Head of caudate nucleus (tissue), 42 donors: ENCODE data around the gene MASP2.
"Not testable (repeated sequence)": the region's sequence is repeated elsewhere in the genome, so short reads cannot be mapped to it uniquely, and the experiment has no call there.

Experiments used
- DNase-seq, 42 donors: peaks; one replicate each; pipeline versions ENCODE4 v3.0.0 to v3.0.0-alpha.2; 2020 to 2021; ENCODE audit warnings: mixed read lengths in 7 of 42
- intact Hi-C: fragments of 100-400 bp; cut with DNase I; formaldehyde crosslinking; loops from one replicate; pipeline ENCODE4 v1.15.0; 2022

MASP2 gene

DNA sequence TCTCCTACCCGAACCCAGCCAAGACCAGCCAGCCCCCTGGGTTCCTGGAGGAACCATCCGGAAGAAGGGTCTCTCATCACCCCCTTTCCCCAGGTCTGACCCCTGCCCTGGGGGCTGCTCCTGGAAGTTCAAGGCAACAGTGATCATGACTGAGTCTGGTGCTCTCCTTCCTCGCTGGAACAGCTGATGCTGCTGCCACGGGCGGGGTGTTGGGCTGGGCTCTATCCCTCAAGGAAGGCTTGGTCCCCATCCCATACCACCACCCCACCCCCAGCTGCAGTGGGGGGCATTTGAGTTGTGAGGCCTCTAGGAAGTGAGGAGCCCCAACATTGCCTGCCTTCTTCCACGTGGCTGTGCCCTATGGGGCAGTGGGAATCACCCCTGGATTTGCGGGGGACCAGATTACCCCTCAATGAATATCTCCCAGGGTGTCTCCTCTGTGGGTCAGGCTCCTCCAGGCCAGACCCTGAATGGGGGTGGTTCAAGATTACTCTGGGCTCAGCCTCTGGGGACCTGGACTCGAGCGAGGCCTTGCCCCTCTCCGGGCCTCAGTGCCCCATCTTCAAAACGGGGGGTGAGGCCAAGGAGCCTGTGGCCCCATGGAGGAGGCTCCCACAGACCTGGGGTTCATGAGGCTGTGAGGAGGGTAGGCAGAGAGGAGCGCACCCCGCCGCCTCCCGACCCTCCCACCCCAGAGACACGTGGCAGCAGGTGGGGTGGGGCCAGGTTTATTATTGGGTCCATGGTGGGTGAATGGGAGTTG, 2.8 kb downstream of the MASP2 start:
- DNase-seq, result peak in 4 of 42 donors; percentile 1 to 29 (median 10)
- intact Hi-C loops, result no loop called here

DNA sequence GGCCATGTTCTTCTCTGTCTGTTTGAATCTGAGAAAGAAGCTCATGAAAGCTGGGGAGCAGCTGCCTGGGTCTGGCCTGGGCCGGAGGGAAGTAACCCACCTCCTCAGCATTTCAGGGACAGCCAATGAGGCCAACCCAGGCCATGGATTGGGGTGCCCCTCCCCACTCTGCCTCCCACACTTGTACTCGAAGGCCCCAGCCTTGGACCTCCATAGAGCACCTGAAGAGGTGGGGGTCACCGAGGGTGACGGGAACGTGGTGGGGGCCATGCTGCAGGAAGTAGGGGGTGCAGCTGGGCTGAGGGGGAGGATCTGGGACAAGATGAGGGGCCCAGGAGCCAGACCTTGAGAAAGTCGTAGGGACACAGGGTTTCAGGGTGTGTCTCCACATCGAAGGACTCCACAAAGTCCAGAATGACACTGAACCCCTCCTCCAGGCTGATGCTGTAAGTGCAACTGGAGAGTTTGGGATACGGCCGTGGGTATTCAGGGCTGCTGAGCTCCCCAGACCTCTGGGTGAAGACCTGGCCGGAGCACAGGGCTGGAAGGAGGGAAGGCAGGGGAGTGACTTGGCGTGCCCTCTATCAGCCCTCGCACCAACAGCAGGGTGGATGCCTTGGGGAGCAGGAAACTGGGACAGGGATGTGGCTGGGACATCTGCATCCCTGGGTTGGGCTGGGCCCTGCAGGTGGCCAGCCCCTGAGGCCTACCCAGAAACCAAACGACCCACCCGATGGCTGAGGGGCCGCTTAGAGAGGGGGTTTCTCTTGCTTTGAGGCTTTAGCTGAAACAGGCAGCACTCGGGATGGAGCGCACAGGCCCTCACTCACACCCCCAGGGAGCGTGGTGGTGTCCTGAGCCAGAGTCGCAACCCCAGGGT, 3.8 kb downstream of the MASP2 start:
- intact Hi-C loops, result no loop called here
- DNase-seq, result peak in 3 of 42 donors; percentile 12 to 29 (median 13)

DNA sequence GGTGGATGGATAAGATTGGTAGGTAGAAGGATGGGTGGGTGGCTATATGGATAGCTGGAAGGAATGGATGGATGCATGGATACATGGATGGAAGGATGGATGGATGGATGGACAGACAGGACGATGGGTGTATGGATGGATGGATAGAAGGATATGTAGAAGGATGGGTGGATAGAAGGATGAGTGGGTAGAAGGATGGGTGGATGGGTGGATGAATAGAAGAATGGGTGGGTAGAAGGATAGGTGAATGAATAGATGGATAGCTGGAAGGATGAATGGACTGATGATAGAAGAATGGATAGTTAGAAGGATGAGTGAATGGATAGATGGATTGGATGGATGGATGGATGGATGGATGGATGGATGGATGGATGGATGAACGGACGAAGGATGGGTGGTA, 5.0 kb downstream of the MASP2 start:
- DNase-seq, result no peak
- intact Hi-C loops, result no loop called here

- no peak for DNase-seq
- intact Hi-C loops, result no loop called here
Observed at GRCh38 chr1:11041048-11041447, 6.0 kb downstream of the MASP2 start.

DNA sequence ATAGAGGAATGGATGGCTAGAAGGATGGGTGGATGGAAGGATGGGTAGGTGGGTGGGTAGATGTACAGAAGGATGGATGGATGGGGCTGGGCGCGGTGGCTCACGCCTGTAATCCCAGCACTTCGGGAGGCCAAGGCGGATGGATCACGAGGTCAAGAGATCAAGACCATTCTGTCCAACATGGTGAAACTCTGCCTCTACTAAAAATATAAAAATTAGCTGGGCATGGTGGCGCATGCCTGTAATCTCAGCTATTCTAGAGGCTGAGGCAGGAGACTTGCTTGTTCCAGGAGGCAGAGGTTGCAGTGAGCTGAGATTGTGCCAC, 7.0 kb downstream of the MASP2 start:
- intact Hi-C loops, result not testable (repeated sequence)

GRCh38 chr1:11039351-11040104, 7.5 kb downstream of the MASP2 start:
- intact Hi-C loops, result loop anchor here (5.0 kb wide), 1 partner anchor 603 kb away; no protein-coding TSS in a partner anchor
- no peak for DNase-seq

More for the DNA sequence above, 7.0 kb downstream of the MASP2 start:
- DNase-seq, result peak in 2 of 42 donors; percentile 4 to 5

- peak; percentile 77 to 97 (median 92) for DNase-seq
- intact Hi-C loops, result loop anchor here (5.0 kb wide), 1 partner anchor 605 kb away; no protein-coding TSS in a partner anchor
Observed at GRCh38 chr1:11037740-11038182, 9.3 kb downstream of the MASP2 start.

GRCh38 chr1:11037019-11037739, 9.9 kb downstream of the MASP2 start:
- peak in 2 of 42 donors; percentile 12 to 31 for DNase-seq
- intact Hi-C loops, result loop anchor here (5.0 kb wide), 1 partner anchor 605 kb away; no protein-coding TSS in a partner anchor

DNA sequence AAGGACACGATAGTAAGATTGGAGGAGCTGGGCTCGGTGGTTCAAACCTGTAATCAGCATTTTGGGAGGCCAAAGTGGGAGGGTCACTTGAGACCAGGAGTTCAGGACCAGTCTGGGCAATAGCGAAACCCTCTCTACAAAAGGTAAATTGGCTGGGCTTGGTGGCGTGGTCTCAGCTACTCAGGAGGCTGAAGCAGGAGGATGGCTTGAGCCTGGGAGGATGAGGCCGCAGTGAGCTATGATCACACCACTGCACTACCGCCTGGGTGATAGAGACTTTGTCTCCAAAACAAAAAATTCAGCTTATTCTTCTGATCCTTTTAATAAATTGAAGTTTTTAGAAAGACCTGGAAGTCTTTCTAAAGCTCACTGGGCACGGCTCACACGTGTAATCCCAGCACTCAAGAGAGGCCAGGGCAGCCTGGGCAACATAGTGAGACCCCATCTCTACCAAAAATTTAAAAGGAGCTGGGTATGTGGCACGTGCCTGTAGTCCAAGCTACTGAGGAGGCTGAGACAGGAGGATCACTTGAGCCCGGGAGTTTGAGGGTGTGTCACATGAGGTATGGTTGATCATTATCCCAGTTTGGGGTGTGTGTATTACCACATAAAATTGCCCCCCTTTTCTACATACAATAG, 15.3 kb downstream of the MASP2 start:
- DNase-seq, result peak in 3 of 42 donors; percentile 2 to 14 (median 10)
- intact Hi-C loops, result no loop called here

- DNase-seq, result no peak
- intact Hi-C loops, result no loop called here
Observed at GRCh38 chr1:11030865-11031264, 16.2 kb downstream of the MASP2 start.

DNA sequence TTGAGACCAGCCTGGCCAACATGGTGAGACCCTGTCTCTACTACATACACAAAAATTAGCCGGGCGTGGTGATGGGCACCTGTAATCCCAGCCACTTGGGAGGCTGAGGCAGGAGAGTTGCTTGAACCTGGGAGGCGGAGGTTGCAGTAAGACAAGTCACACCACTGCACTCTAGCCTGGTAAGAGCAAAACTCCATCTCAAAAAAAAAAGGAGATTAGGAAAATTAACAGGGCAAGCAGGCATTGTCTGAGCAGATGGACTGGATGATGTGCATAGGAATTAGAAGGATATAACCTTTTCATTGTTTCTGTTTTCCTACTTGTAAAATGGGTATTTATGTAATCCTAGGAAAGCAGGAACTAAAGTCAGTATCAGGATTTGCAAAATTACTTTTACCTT, 19.0 kb downstream of the MASP2 start:
- intact Hi-C loops, result no loop called here

DNA sequence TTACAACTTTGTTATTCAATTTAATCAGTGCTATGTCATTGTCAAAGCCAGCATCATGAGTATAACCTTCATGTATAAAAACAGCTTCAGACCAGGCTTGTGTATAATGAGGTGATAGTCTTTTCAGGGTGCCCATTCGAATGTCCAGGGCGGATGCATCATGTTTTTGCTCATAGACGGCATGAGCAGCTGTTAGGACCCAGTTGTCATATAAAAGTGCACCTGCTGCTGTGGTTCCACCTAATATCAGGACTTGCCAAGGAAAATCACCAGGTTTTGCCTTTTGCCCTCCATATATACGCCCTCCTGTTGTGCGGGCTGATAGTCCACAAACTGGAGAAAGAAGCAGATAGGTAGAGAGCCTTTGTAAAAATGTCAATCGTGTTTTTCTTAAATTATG, 19.7 kb downstream of the MASP2 start:
- intact Hi-C loops, result no loop called here
- DNase-seq, result peak in 1 of 42 donors; percentile 1

More for the DNA sequence above, 19.0 kb downstream of the MASP2 start:
- DNase-seq, result peak in 2 of 42 donors; percentile 15 to 21

DNA sequence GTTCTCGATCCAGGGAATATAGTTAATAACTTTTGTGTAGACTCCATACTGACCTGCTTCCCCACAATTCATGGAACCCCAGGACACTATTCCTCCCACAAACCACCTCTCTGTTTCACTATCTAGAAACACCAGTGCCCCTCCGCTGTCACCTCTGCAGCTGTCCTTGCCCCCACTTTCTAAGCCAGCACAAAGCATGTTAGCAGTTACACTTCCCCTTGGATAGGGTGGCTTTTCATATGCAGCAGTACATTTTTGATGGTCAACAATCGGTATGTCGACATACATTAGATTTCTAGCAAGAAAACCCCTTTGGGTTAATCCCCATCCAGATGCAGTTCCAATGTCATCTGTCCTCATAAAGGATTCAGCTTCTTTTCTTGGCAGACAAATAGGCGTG, 20.1 kb downstream of the MASP2 start:
- intact Hi-C loops, result no loop called here
- peak in 1 of 42 donors; percentile 4 for DNase-seq

GRCh38 chr1:11026052-11026451, 21.0 kb downstream of the MASP2 start:
- no peak for DNase-seq
- intact Hi-C loops, result no loop called here

DNA sequence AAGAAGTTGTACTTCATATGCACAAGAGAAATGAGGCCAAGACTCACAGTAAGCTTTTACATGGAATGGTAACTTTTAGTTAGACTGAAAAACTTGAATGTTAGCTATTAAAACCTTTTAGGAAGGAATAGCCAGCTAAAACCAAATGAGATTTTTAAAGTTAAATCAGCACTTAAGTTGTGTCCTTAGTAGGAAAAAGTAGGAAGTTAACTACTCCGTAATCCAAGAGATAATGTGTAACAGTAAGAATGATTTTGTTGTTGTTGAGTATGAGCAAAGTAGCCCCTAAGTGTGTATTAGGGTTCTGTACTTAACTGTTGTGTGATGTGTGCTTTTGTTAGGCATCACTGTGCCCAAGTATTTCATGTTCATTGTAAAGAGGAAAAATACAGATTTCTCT, 21.4 kb downstream of the MASP2 start:
- intact Hi-C loops, result no loop called here
- no peak for DNase-seq

GRCh38 chr1:11024874-11025203, 22.2 kb downstream of the MASP2 start:
- intact Hi-C loops, result no loop called here
- DNase-seq, result no peak

DNA sequence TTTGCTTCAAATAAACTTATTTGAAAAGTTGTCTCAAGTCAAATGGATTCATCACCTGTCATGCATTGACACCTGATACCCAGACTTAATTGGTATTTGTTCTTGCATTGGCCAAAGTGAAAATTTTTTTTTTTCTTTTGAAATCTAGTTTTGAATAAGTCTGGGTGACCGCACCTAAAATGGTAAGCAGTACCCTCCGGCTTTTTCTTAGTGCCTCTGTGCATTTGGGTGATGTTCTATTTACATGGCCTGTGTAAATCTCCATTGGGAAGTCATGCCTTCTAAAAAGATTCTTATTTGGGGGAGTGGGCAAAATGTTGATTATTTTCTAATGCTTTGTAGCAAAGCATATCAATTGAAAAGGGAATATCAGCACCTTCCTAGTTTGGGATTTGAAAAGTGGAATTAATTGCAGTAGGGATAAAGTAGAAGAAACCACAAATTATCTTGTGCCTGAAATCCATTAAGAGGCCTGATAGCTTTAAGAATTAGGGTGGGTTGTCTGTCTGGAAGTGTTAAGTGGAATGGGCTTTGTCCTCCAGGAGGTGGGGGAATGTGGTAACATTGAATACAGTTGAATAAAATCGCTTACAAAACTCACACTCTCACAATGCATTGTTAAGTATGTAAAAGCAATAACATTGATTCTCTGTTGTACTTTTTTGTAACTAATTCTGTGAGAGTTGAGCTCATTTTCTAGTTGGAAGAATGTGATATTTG, 22.7 kb downstream of the MASP2 start:
- DNase-seq, result no peak

DNA sequence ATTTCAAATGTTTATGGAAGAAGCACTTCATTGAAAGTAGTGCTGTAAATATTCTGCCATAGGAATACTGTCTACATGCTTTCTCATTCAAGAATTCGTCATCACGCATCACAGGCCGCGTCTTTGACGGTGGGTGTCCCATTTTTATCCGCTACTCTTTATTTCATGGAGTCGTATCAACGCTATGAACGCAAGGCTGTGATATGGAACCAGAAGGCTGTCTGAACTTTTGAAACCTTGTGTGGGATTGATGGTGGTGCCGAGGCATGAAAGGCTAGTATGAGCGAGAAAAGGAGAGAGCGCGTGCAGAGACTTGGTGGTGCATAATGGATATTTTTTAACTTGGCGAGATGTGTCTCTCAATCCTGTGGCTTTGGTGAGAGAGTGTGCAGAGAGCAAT, 23.8 kb downstream of the MASP2 start:
- intact Hi-C loops, result no loop called here
- DNase-seq, result no peak

More for the DNA sequence above, 22.7 kb downstream of the MASP2 start:
- intact Hi-C loops, result no loop called here
